Uterus (tissue), 2 donors: ENCODE data around the gene GOLGA6A.
"Not testable (repeated sequence)": the region's sequence is repeated elsewhere in the genome, so short reads cannot be mapped to it uniquely, and the experiment has no call there.

Experiments
- CTCF ChIP-seq, 4 experiments: fragments of 200-600 bp in 2 of 4; fragments of 450-650 bp in 2 of 4; sonication (generic) in 2 of 4; IDR thresholded peaks; one replicate each; pipeline ENCODE4 v1.5.1; 2016 to 2019; ENCODE audit warnings: antibody characterized with exemption in 4 of 4, mild to moderate bottlenecking in 2 of 4, moderate library complexity in 1 of 4
- POLR2A ChIP-seq, 2 donors: fragments of 450-650 bp; IDR thresholded peaks; one replicate each; pipeline ENCODE4 v1.6.1; 2016; ENCODE audit warnings: antibody characterized with exemption in 2 of 2, mild to moderate bottlenecking in 1 of 2, moderate library complexity in 1 of 2

- TF ChIP-seq CTCF, POLR2A (IDR thresholded peaks at IDR 0.05): not testable (repeated sequence)
Observed at GRCh38 chr15:74059050-74059833, 23.1 kb downstream of the GOLGA6A start.
